ENCODE results near the gene SULT1A1.
"Not testable (repeated sequence)": the region's sequence is repeated elsewhere in the genome, so short reads cannot be mapped to it uniquely, and the experiment has no call there.

The SULT1A1 gene

GRCh38 chr16:28609631-28610594 lies at the start of gene SULT1A1:
Gene SULT1A1 (minus strand): TSS chr16:28610044. CDS start chr16:28608855, 1,189 bp downstream.
- no peak for FAIRE-seq
- no peak for DNase-seq (ENCODE audit: extremely low spot score, insufficient read length, low read depth)

DNA sequence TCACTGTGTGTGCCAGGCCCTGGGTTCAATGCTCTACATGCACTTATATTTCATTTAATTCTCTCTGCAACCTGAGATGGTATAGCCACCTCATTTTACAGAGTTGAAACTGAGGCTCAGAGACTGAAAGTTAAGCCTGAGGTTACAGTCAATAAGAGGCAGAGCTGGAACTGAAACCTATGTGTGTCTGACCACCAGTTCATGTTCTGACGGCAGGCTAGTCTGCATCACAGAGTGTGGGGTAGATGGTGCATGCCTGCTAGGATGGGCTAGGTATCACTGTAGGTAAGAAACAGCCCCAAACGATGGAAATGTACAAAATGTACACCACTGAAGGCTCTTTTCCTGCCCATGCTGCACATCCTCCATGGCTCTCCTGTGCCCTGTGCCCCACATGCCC lies 30.1 kb upstream of the SULT1A1 start:
- not testable (repeated sequence) for FAIRE-seq; DNase-seq (ENCODE audit: extremely low spot score, insufficient read length, low read depth)

DNA sequence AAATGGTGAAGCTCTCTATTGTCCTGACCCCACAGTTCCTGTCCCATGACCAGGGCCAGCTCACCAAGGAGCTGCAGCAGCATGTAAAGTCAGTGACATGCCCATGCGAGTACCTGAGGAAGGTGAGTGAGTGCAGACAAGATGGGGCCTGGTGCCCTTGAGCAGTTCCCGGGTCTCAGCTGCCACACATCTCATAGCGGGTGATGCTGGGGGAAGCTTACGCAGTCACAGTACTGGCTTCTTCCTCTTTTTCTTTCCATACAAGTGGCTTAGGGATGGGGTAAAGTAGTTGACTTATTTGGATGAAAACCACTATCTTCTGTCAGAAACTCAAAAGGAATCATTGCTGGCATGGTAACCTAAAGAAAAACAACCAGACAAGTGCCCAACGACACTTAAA lies 28.5 kb upstream of the SULT1A1 start:
- not testable (repeated sequence) for FAIRE-seq; DNase-seq (ENCODE audit: extremely low spot score, insufficient read length, low read depth)

DNA sequence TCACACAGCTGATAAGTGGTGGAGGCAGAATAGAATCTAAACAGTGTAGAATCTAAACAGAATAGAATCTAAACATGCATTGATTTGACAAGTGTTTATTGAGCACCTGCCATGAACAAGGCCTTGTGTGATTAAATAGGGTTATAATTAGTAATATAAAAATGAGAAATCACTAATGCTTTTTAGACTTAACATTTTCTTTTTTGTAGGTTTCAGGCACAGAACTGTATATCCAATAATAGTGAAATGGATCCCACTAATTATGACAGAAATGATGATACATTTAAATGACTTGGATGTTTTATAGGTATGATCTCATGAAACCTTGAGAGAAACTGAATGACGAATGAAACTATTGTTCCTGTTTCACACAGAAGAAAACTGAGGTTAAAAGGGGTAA lies 27.9 kb upstream of the SULT1A1 start, which contains the start of gene NPIPB8:
TSS of gene NPIPB8 (plus strand) at position 301 of the 400 bp plus-strand sequence. CDS start 296 bp downstream, outside the sequence.
- DNase-seq (ENCODE audit: extremely low spot score, insufficient read length, low read depth); FAIRE-seq: not testable (repeated sequence)

GRCh38 chr16:28636093-28636823 lies 26.4 kb upstream of the SULT1A1 start:
- not testable (repeated sequence) for DNase-seq (ENCODE audit: extremely low spot score, insufficient read length, low read depth); FAIRE-seq

DNA sequence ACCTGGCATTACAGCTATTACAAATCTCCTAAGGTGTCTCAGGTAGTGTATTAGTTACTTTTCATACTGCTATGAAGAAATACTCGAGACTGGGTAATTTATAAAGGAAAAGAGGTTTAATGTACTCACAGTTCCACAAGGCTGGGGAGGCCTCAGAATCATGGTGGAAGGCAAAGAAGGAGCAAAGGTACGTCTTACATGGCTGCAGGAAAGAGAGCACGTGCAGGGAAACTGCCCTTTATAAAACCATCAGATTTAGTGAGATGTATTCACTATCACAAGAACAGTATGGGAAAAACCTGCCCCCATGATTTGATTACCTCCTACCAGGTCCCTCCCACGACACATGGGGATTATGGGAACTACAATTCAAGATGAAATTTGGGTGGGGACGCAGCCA lies 21.1 kb upstream of the SULT1A1 start:
- not testable (repeated sequence) for DNase-seq (ENCODE audit: extremely low spot score, insufficient read length, low read depth); FAIRE-seq

GRCh38 chr16:28623172-28623711 lies 13.4 kb upstream of the SULT1A1 start:
- FAIRE-seq (no peak), DNase-seq (ENCODE audit: extremely low spot score, insufficient read length, low read depth) (no peak)

DNA sequence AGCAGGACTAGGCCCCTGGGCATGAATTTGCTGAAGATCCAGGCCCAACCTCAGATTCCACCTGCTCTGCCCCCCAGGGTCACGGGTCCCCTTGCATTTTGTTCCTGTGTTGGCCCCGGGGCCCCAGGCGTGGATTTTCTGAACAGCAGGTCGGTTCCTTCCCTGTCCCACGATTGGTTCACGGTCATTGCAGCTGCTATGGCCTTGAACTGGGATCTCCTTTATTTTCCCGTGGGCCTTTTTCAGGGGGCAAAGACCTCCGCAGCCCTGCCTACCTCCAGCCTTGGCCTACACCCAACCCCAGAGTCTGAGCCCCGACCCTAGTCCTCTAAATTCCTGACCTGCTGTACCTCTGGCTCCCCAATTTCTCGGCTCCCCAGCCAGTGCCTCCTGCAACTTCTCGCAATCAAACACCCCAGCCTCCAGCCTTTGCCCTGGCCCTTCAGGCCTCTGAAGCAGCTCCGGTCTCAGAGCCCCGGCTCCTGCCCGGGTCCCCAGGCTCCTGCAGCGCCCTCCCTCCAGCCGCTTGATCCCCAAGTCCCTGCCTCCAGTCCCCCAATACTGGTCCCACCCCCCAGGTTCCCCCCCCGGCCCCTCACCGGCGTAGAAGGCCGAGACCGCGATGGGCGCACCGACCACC lies 12.8 kb upstream of the SULT1A1 start:
- DNase-seq (ENCODE audit: extremely low spot score, insufficient read length, low read depth); FAIRE-seq: not testable (repeated sequence)

- FAIRE-seq (no peak), DNase-seq (ENCODE audit: extremely low spot score, insufficient read length, low read depth) (no peak)
Observed at GRCh38 chr16:28621481-28622155, 11.8 kb upstream of the SULT1A1 start.

- not testable (repeated sequence) for DNase-seq (ENCODE audit: extremely low spot score, insufficient read length, low read depth); FAIRE-seq
Observed at GRCh38 chr16:28620316-28620715, 10.5 kb upstream of the SULT1A1 start.

GRCh38 chr16:28617874-28618273 lies 8.0 kb upstream of the SULT1A1 start:
- FAIRE-seq, result no peak
- no peak for DNase-seq (ENCODE audit: extremely low spot score, insufficient read length, low read depth)

GRCh38 chr16:28616636-28617035 lies 6.8 kb upstream of the SULT1A1 start:
- FAIRE-seq (no peak), DNase-seq (ENCODE audit: extremely low spot score, insufficient read length, low read depth) (no peak)

DNA sequence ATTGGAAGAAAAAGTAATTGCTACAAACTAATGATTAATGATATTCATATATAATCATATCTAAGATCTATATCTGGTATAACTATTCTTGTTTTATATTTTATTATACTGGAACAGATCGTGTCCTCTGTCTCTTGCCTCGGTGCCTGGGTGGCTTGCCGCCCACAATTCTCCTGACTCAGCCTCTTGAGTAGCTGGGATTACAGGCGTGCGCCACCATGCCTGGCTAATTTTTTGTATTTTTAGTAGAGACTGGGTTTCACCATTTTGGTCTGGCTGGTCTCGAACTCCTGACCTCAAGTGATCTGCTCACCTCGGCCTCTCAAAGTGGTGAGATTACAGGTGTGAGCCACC lies 6.4 kb upstream of the SULT1A1 start:
- not testable (repeated sequence) for FAIRE-seq; DNase-seq (ENCODE audit: extremely low spot score, insufficient read length, low read depth)

DNA sequence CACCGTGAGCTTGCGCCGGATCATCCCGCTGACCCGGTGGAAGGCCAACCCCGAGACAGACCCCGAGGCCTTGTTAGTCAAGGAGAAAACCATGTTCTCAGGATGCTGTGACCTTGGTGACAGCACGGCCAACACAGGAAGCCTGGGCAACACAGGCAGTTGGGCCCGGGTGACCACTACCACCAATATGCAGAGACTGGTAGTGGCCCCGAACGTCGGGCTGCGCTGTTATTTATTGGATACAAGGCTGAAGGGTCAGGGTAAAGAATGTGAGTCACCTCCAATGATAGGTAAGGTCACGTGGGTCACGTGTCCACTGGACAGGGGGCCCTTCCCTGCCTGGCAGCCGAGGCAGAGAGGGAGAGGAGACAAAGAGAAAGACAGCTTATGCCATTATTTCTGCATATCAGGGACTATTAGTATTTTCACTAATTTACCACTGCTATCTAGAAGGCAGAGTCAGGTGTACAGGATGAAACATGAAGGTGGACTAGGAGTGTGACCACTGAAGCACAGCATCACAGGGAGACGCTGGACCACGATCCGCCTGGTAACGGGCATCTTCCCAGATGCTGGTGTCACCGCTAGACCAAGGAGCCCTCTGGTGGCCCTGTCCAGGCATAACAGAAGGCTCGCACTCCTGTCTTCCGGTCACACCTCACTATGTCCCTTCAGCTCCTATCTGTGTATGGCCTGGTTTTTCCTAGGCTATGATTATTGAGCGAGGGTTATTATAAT lies 5.8 kb upstream of the SULT1A1 start:
- not testable (repeated sequence) for FAIRE-seq

GRCh38 chr16:28614561-28614960 lies 4.7 kb upstream of the SULT1A1 start:
- not testable (repeated sequence) for FAIRE-seq; DNase-seq (ENCODE audit: extremely low spot score, insufficient read length, low read depth)

More for the DNA sequence above, 5.8 kb upstream of the SULT1A1 start:
- DNase-seq (ENCODE audit: extremely low spot score, insufficient read length, low read depth), result not testable (repeated sequence)

DNA sequence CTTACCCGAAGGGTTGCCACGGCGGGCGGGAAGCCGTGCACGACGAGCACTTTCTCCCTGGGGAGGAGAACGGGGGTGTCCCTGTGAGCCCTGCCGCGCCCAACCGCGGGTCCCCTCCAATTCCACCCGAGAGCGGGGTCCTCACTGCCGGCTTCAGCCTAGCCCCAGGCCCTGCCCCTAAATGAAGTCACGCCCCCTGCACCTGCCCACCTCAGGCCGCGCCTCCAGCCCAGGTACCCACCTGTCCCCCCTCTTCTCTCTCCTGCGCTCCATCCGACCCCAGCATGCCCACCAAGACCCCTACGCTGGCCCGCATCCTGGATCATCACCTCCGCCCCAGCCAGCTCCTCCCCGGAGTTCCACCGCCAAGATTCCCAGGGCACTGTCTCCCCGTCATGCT lies 4.1 kb upstream of the SULT1A1 start:
- DNase-seq (ENCODE audit: extremely low spot score, insufficient read length, low read depth); FAIRE-seq: not testable (repeated sequence)

- FAIRE-seq, result peak; percentile 97
- not testable (repeated sequence) for DNase-seq (ENCODE audit: extremely low spot score, insufficient read length, low read depth)
Observed at GRCh38 chr16:28612359-28613280, 2.8 kb upstream of the SULT1A1 start.

Measured in GM18507 (cell line).